HFFc6 (cell line): Measurements from ENCODE around the gene TP53TG5. TPM values are rescaled to one million over a fixed set of nuclear protein-coding genes. Genes with fewer than 3 reads are reported as not detected.

Experiments used
- DNase-seq: peaks from one replicate; pipeline ENCODE4 v3.0.0-alpha.2; 2018
- H3K27ac Mint-ChIP-seq: 2 replicates; pipeline ENCODE4 v1.8.0; 2020; ENCODE audit warnings: mild to moderate bottlenecking, mixed read lengths
- H3K27me3 Mint-ChIP-seq: 2 replicates; pipeline ENCODE4 v1.8.0; 2021; ENCODE audit warnings: mild to moderate bottlenecking, moderate library complexity, mixed read lengths; ENCODE audit not compliant: insufficient read depth
- H3K36me3 Mint-ChIP-seq: 2 replicates; pipeline ENCODE4 v1.8.0; 2021; ENCODE audit warnings: low read depth, mixed read lengths
- H3K4me1 Mint-ChIP-seq: 2 replicates; pipeline ENCODE4 v1.8.0; 2020; ENCODE audit warnings: low read depth, mixed read lengths
- H3K4me3 Mint-ChIP-seq: 2 replicates; pipeline ENCODE4 v1.8.0; 2020; ENCODE audit warnings: mild to moderate bottlenecking, moderate library complexity, mixed read lengths
- H3K9me3 Mint-ChIP-seq: 2 replicates; pipeline ENCODE4 v1.8.0; 2020; ENCODE audit warnings: mild to moderate bottlenecking, mixed read lengths
- CTCF ChIP-seq: fragments of 200-600 bp; sonication (generic); IDR thresholded peaks from 2 replicates; pipeline ENCODE4 v1.5.0; 2021; ENCODE audit warnings: antibody characterized with exemption, mild to moderate bottlenecking
- long read RNA-seq: library from polyadenylated mRNA; unstranded; transcript quantifications from one replicate; pipeline ENCODE4 v2.0.0, GENCODE V29; 2019
- total RNA-seq, 6 experiments: library from RNA; stranded (reverse); fragmentation: NEBNext Ultra II Directional; extraction: Animal tissue kit (Norgen Biotek cat#: 25700); gene quantifications; 2 replicates in 1 of 6; 3 replicates in 5 of 6; pipeline ENCODE4 v1.2.3, GENCODE V29; 2021

The TP53TG5 gene
- not detected for total RNA-seq
- long read RNA-seq, partial matches to known transcripts = 0 of 1 reads
- long read RNA-seq, other reads (novel, unspliced or antisense) = 1 of 1 reads

GRCh38 chr20:45378191-45378590 is at the start of gene TP53TG5:
Gene TP53TG5, minus strand, starts transcription at chr20:45378325. Its CDS starts 89 bp downstream, at chr20:45378236.
- no peak within 1 kb of the TSS for H3K27ac Mint-ChIP-seq

GRCh38 chr20:45427236-45428149 is 49.4 kb upstream of the TP53TG5 start:
- Mint-ChIP-seq H3K9me3 (no peaks in the 10 kb centered on the region), H3K27me3 (no peaks in the 10 kb centered on the region), H3K27ac (no peak overlapping the region), H3K4me3 (no peak overlapping the region), H3K4me1 (no peaks in the 10 kb centered on the region), H3K36me3 (peaks cover 10% of the 10 kb centered on the region; the same call in 1 of the 2 replicates)
- no peak for DNase-seq
- TF ChIP-seq CTCF = no peak

More at GRCh38 chr20:45378191-45378590, at the start of gene TP53TG5:
- Mint-ChIP-seq H3K9me3 (no peaks in the 10 kb centered on the region), H3K27me3 (no peaks in the 10 kb centered on the region; the same call in 1 of the 2 replicates), H3K4me3 (no peak within 1 kb of the TSS), H3K4me1 (peaks cover 19% of the 10 kb centered on the region), H3K36me3 (no peaks in the 10 kb centered on the region; the same call in 1 of the 2 replicates)
- no peak for TF ChIP-seq CTCF
- DNase-seq = no peak

GRCh38 chr20:45426320-45427016 is 48.3 kb upstream of the TP53TG5 start:
- TF ChIP-seq CTCF = no peak
- Mint-ChIP-seq H3K9me3 (no peaks in the 10 kb centered on the region), H3K27ac (no peak overlapping the region), H3K27me3 (no peaks in the 10 kb centered on the region), H3K4me3 (no peak overlapping the region), H3K36me3 (peaks cover 10% of the 10 kb centered on the region; the same call in 1 of the 2 replicates), H3K4me1 (no peaks in the 10 kb centered on the region)
- no peak for DNase-seq

GRCh38 chr20:45425561-45425960 is 47.4 kb upstream of the TP53TG5 start:
- no peak overlapping the region for H3K27ac Mint-ChIP-seq
- peaks cover 13% of the 10 kb centered on the region; the same call in 1 of the 2 replicates for H3K36me3 Mint-ChIP-seq
- TF ChIP-seq CTCF = no peak
- no peaks in the 10 kb centered on the region for H3K27me3 Mint-ChIP-seq
- H3K4me1 Mint-ChIP-seq = peaks cover under 1% of the 10 kb centered on the region
- H3K4me3 Mint-ChIP-seq = no peak overlapping the region
- no peaks in the 10 kb centered on the region for H3K9me3 Mint-ChIP-seq
- no peak for DNase-seq

GRCh38 chr20:45423700-45424099 is 45.6 kb upstream of the TP53TG5 start:
- Mint-ChIP-seq H3K9me3 (no peaks in the 10 kb centered on the region), H3K4me3 (no peak overlapping the region), H3K27me3 (no peaks in the 10 kb centered on the region), H3K4me1 (peaks cover 19% of the 10 kb centered on the region), H3K27ac (no peak overlapping the region), H3K36me3 (peaks cover 23% of the 10 kb centered on the region; the same call in 1 of the 2 replicates)
- no peak for DNase-seq
- no peak for TF ChIP-seq CTCF
